Transverse colon (tissue), 4 donors: ENCODE results near the gene CYSRT1. TPM values are rescaled to one million over a fixed set of nuclear protein-coding genes. Genes with fewer than 3 reads are reported as not detected.

Experiments
- DNase-seq: peaks from one replicate; pipeline ENCODE4 v3.0.0-alpha.2; 2019
- H3K27ac ChIP-seq, 4 donors: fragments of 200-600 bp; sonication (generic); 2 replicates each; pipeline ENCODE4 v1.5.1; 2016 to 2018; ENCODE audit warnings: inconsistent platforms in 4 of 4
- H3K27me3 ChIP-seq: fragments of 200-600 bp; sonication (generic); 2 replicates; pipeline ENCODE4 v1.5.1; 2017; ENCODE audit warnings: inconsistent platforms
- H3K36me3 ChIP-seq, 4 donors: fragments of 200-600 bp; sonication (generic); 2 replicates each; pipeline ENCODE4 v1.5.1; 2017 to 2019; ENCODE audit warnings: inconsistent platforms in 4 of 4
- H3K4me1 ChIP-seq, 4 donors: fragments of 200-600 bp; sonication (generic); 2 replicates each; pipeline ENCODE4 v1.5.1; 2017 to 2020; ENCODE audit warnings: inconsistent platforms in 4 of 4
- H3K4me3 ChIP-seq, 4 donors: fragments of 200-600 bp; sonication (generic); 1 replicate in 1 of 4; 2 replicates in 3 of 4; pipeline versions ENCODE4 v1.5.1 to v1.6.1; 2017 to 2019; ENCODE audit warnings: inconsistent platforms in 4 of 4
- H3K9me3 ChIP-seq, 2 donors: fragments of 200-600 bp; sonication (generic); 2 replicates each; pipeline ENCODE4 v1.5.1; 2017 to 2019; ENCODE audit warnings: inconsistent platforms in 2 of 2
- CTCF ChIP-seq, 5 experiments: fragments of 200-600 bp in 3 of 5; fragments of 450-650 bp in 2 of 5; sonication (generic) in 3 of 5; IDR thresholded peaks; 1 replicate in 2 of 5; 2 replicates in 3 of 5; pipeline ENCODE4 v1.5.1; 2016 to 2017; ENCODE audit warnings: antibody characterized with exemption in 5 of 5, inconsistent platforms in 3 of 5, mild to moderate bottlenecking in 2 of 5, moderate library complexity in 1 of 5
- EP300 ChIP-seq: sonication (generic); formaldehyde crosslinking; IDR thresholded peaks from one replicate; pipeline ENCODE4 v1.6.1; 2017; ENCODE audit warnings: antibody characterized with exemption, low read depth
- POLR2A ChIP-seq: fragments of 450-650 bp; IDR thresholded peaks from one replicate; pipeline ENCODE4 v1.6.1; 2016; ENCODE audit warnings: antibody characterized with exemption, mild to moderate bottlenecking, moderate library complexity
- POLR2AphosphoS5 ChIP-seq, 3 donors: sonication (generic); formaldehyde crosslinking; IDR thresholded peaks; one replicate each; pipeline ENCODE4 v1.6.1; 2016; ENCODE audit warnings: antibody characterized with exemption in 3 of 3
- WGBS, 2 donors: methylation state at CpG; one replicate each; pipeline ENCODE4 v1.1.5; 2018; ENCODE audit warnings: low coverage in 1 of 2; 5-methylcytosine and 5-hydroxymethylcytosine counted together
- in situ Hi-C, 4 donors: fragments of 200-750 bp; cut with MboI; loops; one replicate each; pipeline versions ENCODE4 v1.15.0 to v1.15.1; 2017; ENCODE audit warnings: low sequenced_read_pairs in 3 of 4, low pct_ligation_motif_present in 1 of 4, low pct_unique_long_range_greater_than_20kb in 1 of 4
- intact Hi-C: fragments of 100-400 bp; cut with DNase I; formaldehyde crosslinking; loops from one replicate; pipeline ENCODE4 v1.15.1; 2023; ENCODE audit warnings: low total_unique reads
- total RNA-seq, 4 donors: library from RNA; depleted of rRNA; stranded (reverse); fragments of >200 nt; gene quantifications; one replicate each; pipeline ENCODE4 v1.1.0, GENCODE V29; 2016

The CYSRT1 gene
- total RNA-seq, 4 donors from 2014 or later: not detected

DNA sequence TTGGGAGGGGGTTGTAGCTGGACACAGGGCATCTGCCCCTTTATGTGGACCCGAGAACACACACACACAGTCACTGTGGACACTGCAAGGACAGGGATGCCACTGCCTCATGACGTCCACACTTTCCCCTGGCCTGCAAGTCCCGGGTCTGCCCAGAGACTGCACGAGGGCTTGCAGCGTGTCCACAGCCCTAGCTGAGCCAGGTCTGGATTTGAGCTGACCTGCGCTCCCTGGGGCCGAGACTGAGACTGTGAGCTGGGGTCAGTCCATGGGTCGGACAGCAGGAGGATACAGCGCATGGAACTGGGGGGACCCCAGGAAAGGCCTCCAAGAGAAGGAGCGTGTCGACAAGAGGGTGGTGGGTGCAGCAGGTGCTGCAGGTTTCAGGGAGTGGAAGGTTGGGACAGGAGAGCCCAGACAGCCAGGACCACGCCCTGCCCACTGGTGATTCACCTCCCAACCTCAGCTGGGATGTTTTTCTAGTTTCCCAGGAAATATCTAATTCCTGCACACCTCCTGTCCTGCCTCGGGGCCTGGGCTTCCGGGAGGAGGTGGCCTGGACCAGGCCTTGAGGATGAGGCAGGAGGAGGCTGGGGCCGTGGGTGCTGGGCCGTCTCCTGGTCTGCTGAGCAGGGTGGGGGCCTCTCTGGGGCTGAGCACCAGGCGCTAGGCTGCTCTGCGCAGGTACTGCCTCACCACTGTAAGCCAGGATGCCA, 1.5 kb downstream of the CYSRT1 start:
- H3K36me3 ChIP-seq: no peaks in the 10 kb centered on the region
- no peak overlapping the region for H3K27ac ChIP-seq
- H3K9me3 ChIP-seq: no peaks in the 10 kb centered on the region
- intact Hi-C loops (loop anchor here (5.0 kb wide), 1 partner anchor 99 kb away; no protein-coding TSS in a partner anchor), in situ Hi-C loops (loop anchor here in 1 of 4 donors (10.0 kb wide), 1 partner anchor 102 kb away; no protein-coding TSS in a partner anchor)
- peaks cover 36% of the 10 kb centered on the region for H3K27me3 ChIP-seq
- DNase-seq: no peak
- no peak overlapping the region for H3K4me3 ChIP-seq
- TF ChIP-seq EP300 (no peak), POLR2AphosphoS5 (IDR thresholded peaks at IDR 0.05) (no peak), POLR2A (no peak), CTCF (IDR thresholded peaks at IDR 0.05) (no peak)
- H3K4me1 ChIP-seq: peaks cover 14 to 52% (median 36%) of the 10 kb centered on the region in 4 donors
- WGBS, 2 donors: 70% methylated on average over 13 of the region's 18 CpGs; no CpG with 5 or more reads in 1 of the 2 donors

DNA sequence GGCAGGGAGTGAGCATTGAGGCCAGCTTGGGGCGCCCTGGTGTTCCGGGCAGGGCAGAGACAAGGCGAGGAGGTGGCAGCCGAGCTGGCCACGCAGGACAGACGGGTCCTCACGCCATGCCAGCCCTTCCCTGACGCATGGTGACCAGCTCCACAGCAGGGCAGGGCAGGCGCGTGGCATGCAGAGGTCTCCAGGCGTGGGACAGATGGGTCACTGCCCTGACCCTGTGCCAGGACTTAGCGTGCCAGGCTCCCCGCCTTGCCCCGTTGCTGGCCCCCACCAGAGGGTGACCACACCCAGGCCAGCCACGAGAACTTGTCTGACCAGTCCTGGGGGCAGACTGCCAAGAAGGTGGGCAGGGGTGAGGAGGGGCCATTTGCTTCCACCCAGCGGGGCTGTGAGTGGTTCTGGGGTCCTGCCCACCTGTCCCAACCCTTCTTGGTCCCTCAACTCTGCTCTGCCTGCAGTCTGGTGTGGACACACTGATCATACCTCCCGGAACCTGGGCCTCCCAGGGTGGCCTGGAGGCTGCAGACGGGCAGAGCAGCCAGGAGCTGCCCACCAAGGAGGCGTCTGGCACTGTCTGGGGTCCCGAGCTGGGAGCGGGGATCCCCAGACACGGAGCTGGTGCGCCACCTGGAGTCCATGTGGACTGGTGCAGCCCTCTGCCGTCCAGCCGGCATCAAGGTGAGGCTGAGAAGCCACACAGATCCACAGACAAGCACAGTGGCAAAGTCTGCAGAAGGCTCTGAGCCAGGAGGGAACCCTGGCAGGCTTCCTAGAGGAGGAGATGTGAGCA, 2.3 kb downstream of the CYSRT1 start, which contains the start of gene RNF224:
RNF224 (plus strand) TSS at position 449 of the 799 bp plus-strand sequence. CDS start 834 bp downstream, outside the sequence.
- H3K27me3 ChIP-seq: peaks cover 43% of the 10 kb centered on the region
- DNase-seq: peak; percentile 88
- no peak within 1 kb of the TSS for H3K4me3 ChIP-seq
- peak; percentile 78 to 97 (median 89) for TF ChIP-seq CTCF (IDR thresholded peaks at IDR 0.05)
- TF ChIP-seq EP300: no peak
- no peaks in the 10 kb centered on the region for H3K36me3 ChIP-seq
- H3K4me1 ChIP-seq: peaks cover 13 to 47% (median 34%) of the 10 kb centered on the region in 4 donors
- H3K9me3 ChIP-seq: no peaks in the 10 kb centered on the region
- WGBS, 2 donors: 33% methylated on average over 25 of the region's 25 CpGs; no CpG with 5 or more reads in 1 of the 2 donors
- intact Hi-C loops (loop anchor here (5.0 kb wide), 1 partner anchor 100 kb away; no protein-coding TSS in a partner anchor), in situ Hi-C loops (loop anchor here in 1 of 4 donors (10.0 kb wide), 1 partner anchor 102 kb away; no protein-coding TSS in a partner anchor)
- no peak within 1 kb of the TSS for H3K27ac ChIP-seq

DNA sequence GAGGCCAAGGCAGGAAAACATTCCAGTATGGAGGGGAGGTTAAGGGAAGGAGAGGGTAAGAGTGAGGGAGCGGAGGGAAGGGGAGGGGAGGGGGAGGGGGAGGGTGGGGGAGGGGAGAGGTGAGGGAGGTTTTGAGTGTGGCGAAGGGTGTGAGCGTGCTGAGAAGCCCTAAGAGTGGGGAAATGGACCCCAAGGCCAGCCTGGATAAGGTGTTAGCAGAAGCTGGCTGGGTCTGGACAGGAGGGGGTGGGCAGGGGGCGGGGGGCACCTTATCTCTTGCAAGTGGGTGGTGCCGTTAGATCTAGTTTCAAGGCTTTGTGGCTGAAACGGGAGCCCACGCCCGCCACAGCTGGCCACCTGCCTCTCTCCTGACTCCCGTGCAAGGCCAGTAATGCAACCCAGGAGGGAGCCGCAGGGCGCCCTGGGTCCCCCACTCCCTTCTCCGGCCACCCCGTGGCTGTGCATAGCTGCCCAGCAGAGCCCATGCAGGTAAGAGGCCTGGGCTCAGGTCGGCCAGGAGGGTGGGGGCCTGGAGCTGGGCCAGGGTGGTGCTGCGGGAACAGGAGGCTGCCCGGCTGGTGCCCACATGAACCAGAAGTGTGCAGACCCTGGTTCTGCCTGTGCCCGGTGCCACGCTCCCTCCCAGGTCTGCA, 3.0 kb downstream of the CYSRT1 start:
- in situ Hi-C loops: loop anchor here in 1 of 4 donors (10.0 kb wide), 1 partner anchor 103 kb away; no protein-coding TSS in a partner anchor
- intact Hi-C loops: loop anchor here (5.0 kb wide), 1 partner anchor 101 kb away; no protein-coding TSS in a partner anchor
- DNase-seq: no peak

More for the DNA sequence above, 3.0 kb downstream of the CYSRT1 start:
- Histone ChIP-seq H3K9me3 (no peaks in the 10 kb centered on the region), H3K27ac (no peak overlapping the region), H3K36me3 (no peaks in the 10 kb centered on the region), H3K4me1 (peaks cover 13 to 42% (median 29%) of the 10 kb centered on the region in 4 donors), H3K27me3 (peaks cover 51% of the 10 kb centered on the region), H3K4me3 (no peak overlapping the region)
- 18% methylated on average over 12 of the region's 18 CpGs; no CpG with 5 or more reads in 1 of the 2 donors for WGBS, 2 donors
- TF ChIP-seq POLR2A (no peak), EP300 (no peak), POLR2AphosphoS5 (IDR thresholded peaks at IDR 0.05) (no peak), CTCF (IDR thresholded peaks at IDR 0.05) (no peak)
